Activated naive CD4-positive, alpha-beta T cell treated with anti-CD3 and anti-CD28 coated beads, Interleukin-2, amount 50 U/mL, for 24 hours (primary cell): ENCODE results near the gene ROR1.
"Not testable (repeated sequence)": the region's sequence is repeated elsewhere in the genome, so short reads cannot be mapped to it uniquely, and the experiment has no call there.

Source experiments
- H3K27ac Mint-ChIP-seq: one replicate; pipeline ENCODE4 v1.8.0; 2021; ENCODE audit warnings: mild to moderate bottlenecking, mixed read lengths
- H3K27me3 Mint-ChIP-seq: one replicate; pipeline ENCODE4 v1.8.0; 2021; ENCODE audit warnings: mixed read lengths
- H3K36me3 Mint-ChIP-seq: one replicate; pipeline ENCODE4 v1.8.0; 2021; ENCODE audit warnings: mixed read lengths
- H3K4me1 Mint-ChIP-seq: one replicate; pipeline ENCODE4 v1.8.0; 2021; ENCODE audit warnings: mixed read lengths
- H3K4me3 Mint-ChIP-seq: one replicate; pipeline ENCODE4 v1.8.0; 2021; ENCODE audit warnings: mild to moderate bottlenecking, mixed read lengths
- H3K9me3 Mint-ChIP-seq: one replicate; pipeline ENCODE4 v1.8.0; 2021; ENCODE audit warnings: mixed read lengths

Gene ROR1

GRCh38 chr1:63819795-63820194 lies 46.0 kb downstream of the ROR1 start:
- H3K4me3 Mint-ChIP-seq, result no peak overlapping the region
- H3K36me3 Mint-ChIP-seq, result no peaks in the 10 kb centered on the region
- H3K27ac Mint-ChIP-seq, result no peak overlapping the region
- H3K9me3 Mint-ChIP-seq, result peaks cover 5% of the 10 kb centered on the region
- peaks cover 9% of the 10 kb centered on the region for H3K27me3 Mint-ChIP-seq
- no peaks in the 10 kb centered on the region for H3K4me1 Mint-ChIP-seq

DNA sequence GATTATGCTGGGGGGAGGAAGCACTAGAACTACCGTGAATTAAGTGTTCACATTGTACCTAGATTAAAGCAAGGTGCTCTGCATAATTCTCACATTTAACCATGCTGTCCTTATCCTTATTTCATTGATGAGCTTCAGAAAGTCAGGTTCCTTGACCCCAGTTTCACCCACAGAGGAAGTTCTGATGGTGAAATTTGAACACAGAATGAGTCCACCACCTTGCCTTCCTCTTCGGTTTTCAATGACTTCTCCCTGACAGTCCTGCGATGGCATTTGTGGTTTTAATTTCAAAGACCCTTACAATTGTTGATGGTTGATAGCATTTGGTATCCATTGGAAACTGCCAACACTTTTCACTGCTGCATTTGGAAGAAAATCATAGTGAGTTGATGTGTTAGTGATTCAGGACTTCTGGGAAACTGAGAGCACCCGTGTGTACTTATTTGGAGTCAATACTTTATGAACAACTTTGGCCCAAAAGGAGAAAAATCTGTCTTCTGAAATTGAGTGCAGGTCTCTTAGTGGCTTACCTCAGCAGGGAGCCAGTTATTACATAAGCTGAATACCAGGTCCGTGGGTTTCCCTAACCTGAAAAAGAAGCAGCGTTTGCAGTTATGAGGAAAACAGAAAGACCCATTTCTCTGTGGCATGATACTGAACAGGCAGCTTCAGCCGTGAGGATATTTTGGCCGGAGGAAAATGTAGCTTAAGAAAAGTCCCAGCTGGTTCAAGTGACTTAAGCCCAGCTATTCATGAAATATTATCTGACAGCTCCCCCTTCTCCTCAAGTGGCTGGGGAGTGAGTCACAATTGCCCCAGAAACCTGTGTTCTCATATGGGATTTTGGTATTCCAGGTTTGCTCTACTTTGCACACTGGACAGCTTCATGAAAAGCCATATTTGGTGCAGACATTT lies 47.5 kb downstream of the ROR1 start:
- Mint-ChIP-seq H3K27me3 (peaks cover 8% of the 10 kb centered on the region), H3K27ac (no peak overlapping the region), H3K36me3 (peaks cover 2% of the 10 kb centered on the region), H3K9me3 (peaks cover 3% of the 10 kb centered on the region), H3K4me1 (no peaks in the 10 kb centered on the region), H3K4me3 (no peak overlapping the region)

- H3K4me3 Mint-ChIP-seq, result no peak overlapping the region
- no peaks in the 10 kb centered on the region for H3K9me3 Mint-ChIP-seq
- no peaks in the 10 kb centered on the region for H3K4me1 Mint-ChIP-seq
- peaks cover 2% of the 10 kb centered on the region for H3K36me3 Mint-ChIP-seq
- H3K27ac Mint-ChIP-seq, result no peak overlapping the region
- H3K27me3 Mint-ChIP-seq, result peaks cover 3% of the 10 kb centered on the region
Measured at GRCh38 chr1:63822540-63822939, 48.7 kb downstream of the ROR1 start.

DNA sequence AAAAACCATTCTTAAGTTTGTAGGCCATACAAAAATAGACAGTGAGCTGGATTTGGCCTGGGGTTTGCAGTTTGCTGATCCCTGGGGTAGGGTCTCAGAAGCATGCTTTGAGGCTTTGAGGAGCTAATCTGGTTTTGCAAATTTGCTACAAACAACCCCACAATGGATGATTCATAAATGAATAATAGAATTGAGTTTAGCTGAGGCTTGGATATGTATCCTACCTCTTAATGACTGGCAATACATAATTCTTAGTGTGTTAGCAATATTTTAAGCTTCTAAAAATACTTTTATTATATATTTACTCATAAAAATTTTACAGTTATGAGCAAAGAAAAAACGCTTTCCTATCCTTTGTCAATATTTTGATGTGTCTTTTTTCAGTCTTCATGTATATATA lies 50.6 kb downstream of the ROR1 start:
- no peaks in the 10 kb centered on the region for H3K4me1 Mint-ChIP-seq
- H3K27me3 Mint-ChIP-seq, result peaks cover 4% of the 10 kb centered on the region
- H3K27ac Mint-ChIP-seq, result no peak overlapping the region
- H3K9me3 Mint-ChIP-seq, result no peaks in the 10 kb centered on the region
- peaks cover 2% of the 10 kb centered on the region for H3K36me3 Mint-ChIP-seq
- H3K4me3 Mint-ChIP-seq, result no peak overlapping the region

- H3K27me3 Mint-ChIP-seq, result peaks cover 6% of the 10 kb centered on the region
- no peak overlapping the region for H3K27ac Mint-ChIP-seq
- no peaks in the 10 kb centered on the region for H3K4me1 Mint-ChIP-seq
- peaks cover 2% of the 10 kb centered on the region for H3K36me3 Mint-ChIP-seq
- no peak overlapping the region for H3K4me3 Mint-ChIP-seq
- H3K9me3 Mint-ChIP-seq, result no peaks in the 10 kb centered on the region
Measured at GRCh38 chr1:63825111-63825510, 51.3 kb downstream of the ROR1 start.

DNA sequence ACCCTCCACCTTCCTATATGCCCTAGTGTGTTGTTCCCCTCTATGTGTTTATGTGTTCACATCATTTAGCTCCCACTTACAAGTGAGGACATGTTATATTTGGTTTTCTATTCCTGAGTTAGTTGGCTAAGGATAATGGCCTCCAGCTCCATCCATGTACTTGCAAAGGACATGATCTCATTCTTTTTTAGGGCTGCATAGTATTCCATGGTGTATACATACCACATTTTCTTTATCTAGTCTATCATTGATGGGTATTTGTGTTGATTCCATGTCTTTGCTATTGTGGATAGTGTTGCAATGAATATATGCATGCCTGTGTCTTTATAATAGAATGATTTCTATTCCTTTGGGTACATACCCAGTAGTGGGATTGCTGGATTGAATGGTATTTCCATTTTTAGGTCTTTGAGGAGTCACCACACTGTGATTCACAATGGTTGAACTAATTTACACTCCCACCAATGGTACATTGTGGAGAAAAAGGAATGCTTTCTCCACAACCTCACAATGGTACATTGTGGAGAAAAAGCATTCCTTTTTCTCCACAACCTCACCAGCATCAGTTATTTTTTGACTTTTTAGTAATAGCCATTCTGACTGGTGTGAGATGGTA lies 52.5 kb downstream of the ROR1 start:
- H3K27ac Mint-ChIP-seq, H3K4me1 Mint-ChIP-seq, H3K27me3 Mint-ChIP-seq, H3K36me3 Mint-ChIP-seq, H3K9me3 Mint-ChIP-seq, H3K4me3 Mint-ChIP-seq: not testable (repeated sequence)

GRCh38 chr1:63827411-63828321 lies 53.8 kb downstream of the ROR1 start:
- Mint-ChIP-seq H3K27ac (no peak overlapping the region), H3K36me3 (peaks cover 2% of the 10 kb centered on the region), H3K4me1 (no peaks in the 10 kb centered on the region), H3K9me3 (no peaks in the 10 kb centered on the region), H3K4me3 (no peak overlapping the region), H3K27me3 (peaks cover 6% of the 10 kb centered on the region)

DNA sequence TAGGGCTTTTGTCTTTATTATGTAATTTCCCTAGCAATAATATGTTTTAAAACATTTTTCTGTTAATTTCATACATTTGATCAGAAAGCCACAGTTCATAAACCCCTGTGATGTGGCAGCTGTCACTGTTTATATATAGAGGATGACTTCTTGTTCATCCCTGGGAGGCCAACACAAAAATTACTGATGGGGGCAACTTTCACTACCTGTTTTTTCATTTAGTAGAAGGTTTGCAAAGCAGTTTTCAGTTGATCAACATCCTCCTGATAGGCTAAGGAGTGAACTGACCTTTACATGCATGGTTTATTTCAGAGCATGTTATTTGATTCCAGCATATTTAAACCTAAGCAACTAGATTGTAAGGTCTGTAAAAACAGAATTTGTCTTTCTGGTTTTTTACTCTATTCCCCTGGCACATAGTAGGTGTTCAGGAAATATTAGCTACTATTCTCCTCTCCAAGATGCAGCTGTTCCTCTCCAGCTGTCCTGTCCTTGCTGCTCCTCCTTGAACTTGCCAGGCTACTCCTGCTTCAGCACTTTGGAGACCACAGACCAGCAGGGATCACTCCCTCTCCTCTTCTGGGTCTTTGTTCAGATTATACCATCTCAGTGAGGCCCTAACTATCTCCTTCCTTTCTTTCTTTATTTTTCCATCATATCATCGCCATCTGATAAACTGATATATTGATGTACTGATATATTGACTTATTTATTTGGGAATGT lies 54.7 kb downstream of the ROR1 start:
- H3K27me3 Mint-ChIP-seq, result peaks cover 6% of the 10 kb centered on the region
- H3K4me3 Mint-ChIP-seq, result no peak overlapping the region
- no peak overlapping the region for H3K27ac Mint-ChIP-seq
- peaks cover 2% of the 10 kb centered on the region for H3K36me3 Mint-ChIP-seq
- no peaks in the 10 kb centered on the region for H3K4me1 Mint-ChIP-seq
- H3K9me3 Mint-ChIP-seq, result no peaks in the 10 kb centered on the region

DNA sequence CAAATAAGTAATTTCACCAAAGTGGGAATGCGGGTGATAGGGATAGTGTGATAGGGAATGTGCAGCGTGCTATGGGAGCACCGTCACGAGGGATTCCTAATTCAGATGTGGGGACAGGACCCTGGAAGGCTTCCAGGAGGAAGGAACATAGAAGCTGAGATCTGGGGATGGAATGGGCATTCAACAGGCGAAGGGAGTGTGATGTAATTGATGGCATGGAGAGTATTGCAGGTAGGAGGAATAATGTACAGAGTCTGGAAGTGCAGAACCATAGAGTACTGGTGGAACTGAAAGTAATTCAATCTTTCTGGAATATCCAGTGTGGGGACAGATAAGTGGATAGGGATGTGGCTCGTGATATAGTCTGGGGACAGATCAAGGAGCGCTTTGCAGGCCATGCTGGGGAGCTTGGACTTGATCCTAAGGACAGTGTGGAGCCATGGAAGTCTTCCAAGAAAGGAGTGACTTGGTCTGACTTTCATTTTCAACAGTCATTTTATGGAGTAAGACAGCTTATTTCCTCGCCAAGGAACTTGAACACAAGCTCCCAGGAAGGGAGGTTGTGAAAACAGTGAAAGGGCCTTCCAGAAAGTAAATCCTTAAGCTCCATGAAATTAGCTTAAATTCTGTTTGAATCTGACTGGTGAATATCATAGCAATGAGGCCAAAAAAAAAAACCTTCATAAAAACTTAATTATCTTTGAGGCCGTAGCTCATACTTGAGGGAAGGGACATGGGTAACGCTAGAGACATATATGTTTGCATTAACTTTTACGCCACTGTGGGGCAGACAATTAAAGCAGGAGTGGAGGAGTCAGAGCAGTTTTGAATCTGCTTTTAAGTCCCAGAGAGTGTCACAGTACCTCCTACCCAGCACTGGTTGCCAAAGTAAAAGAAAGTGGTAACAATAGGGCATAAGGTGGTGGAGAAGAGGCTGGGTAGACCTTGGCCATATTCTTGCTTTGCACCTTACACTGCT lies 55.8 kb downstream of the ROR1 start:
- Mint-ChIP-seq H3K4me3 (no peak overlapping the region), H3K27me3 (peaks cover 6% of the 10 kb centered on the region), H3K4me1 (no peaks in the 10 kb centered on the region), H3K27ac (no peak overlapping the region), H3K36me3 (peaks cover 2% of the 10 kb centered on the region), H3K9me3 (no peaks in the 10 kb centered on the region)

DNA sequence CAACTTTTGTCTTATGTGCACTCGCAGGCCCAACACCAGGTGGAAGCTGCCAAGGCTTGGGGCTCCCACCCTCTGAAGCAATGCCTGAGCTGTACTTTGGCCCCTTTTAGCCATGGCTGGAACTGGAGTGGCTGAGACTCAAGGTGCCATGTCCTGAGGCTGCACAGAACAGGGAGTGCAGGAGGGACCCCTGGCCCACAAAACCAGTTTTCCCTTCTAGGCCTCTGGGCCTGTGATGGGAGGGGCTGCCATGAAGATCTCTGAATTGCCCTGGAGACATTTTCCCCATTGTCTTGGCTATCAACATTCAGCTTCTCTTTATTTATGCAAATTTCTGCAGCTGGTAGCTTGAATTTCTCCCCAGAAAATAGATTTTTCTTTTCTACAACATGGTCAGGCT lies 57.6 kb downstream of the ROR1 start:
- H3K9me3 Mint-ChIP-seq, result no peaks in the 10 kb centered on the region
- H3K4me3 Mint-ChIP-seq, result no peak overlapping the region
- no peaks in the 10 kb centered on the region for H3K4me1 Mint-ChIP-seq
- peaks cover 5% of the 10 kb centered on the region for H3K27me3 Mint-ChIP-seq
- no peak overlapping the region for H3K27ac Mint-ChIP-seq
- H3K36me3 Mint-ChIP-seq, result no peaks in the 10 kb centered on the region

GRCh38 chr1:63833363-63834119 lies 59.7 kb downstream of the ROR1 start:
- H3K27me3 Mint-ChIP-seq, result peaks cover 6% of the 10 kb centered on the region
- H3K4me3 Mint-ChIP-seq, result no peak overlapping the region
- H3K36me3 Mint-ChIP-seq, result no peaks in the 10 kb centered on the region
- no peaks in the 10 kb centered on the region for H3K4me1 Mint-ChIP-seq
- H3K9me3 Mint-ChIP-seq, result no peaks in the 10 kb centered on the region
- no peak overlapping the region for H3K27ac Mint-ChIP-seq

- Mint-ChIP-seq H3K4me3 (no peak overlapping the region), H3K27me3 (peaks cover 3% of the 10 kb centered on the region), H3K27ac (no peak overlapping the region), H3K36me3 (no peaks in the 10 kb centered on the region), H3K4me1 (no peaks in the 10 kb centered on the region), H3K9me3 (no peaks in the 10 kb centered on the region)
Measured at GRCh38 chr1:63835128-63835527, 61.3 kb downstream of the ROR1 start.

- Mint-ChIP-seq H3K9me3 (no peaks in the 10 kb centered on the region), H3K4me3 (no peak overlapping the region), H3K4me1 (no peaks in the 10 kb centered on the region), H3K36me3 (no peaks in the 10 kb centered on the region), H3K27me3 (peaks cover 3% of the 10 kb centered on the region), H3K27ac (no peak overlapping the region)
Measured at GRCh38 chr1:63836374-63836773, 62.6 kb downstream of the ROR1 start.

DNA sequence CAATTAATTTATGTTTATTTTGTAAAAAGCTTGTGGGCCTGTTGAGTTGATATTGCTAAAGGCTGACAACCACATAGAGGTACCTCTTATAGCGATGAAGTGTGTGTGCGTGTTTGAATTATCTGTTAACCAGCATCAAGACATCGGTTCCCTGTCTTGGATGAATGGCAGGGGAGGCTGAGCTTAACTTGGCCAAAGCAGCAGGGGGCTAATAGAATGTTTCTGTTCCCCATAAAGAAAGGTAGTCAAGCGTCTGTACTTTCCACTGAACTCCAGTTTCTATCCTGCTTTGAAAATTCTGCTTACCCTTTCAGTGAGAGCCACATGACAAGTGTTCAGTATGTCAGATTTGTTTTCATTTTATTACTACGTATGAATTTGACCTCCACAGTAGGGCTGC lies 63.0 kb downstream of the ROR1 start:
- peaks cover 3% of the 10 kb centered on the region for H3K27me3 Mint-ChIP-seq
- no peak overlapping the region for H3K27ac Mint-ChIP-seq
- H3K36me3 Mint-ChIP-seq, result no peaks in the 10 kb centered on the region
- no peaks in the 10 kb centered on the region for H3K4me1 Mint-ChIP-seq
- no peak overlapping the region for H3K4me3 Mint-ChIP-seq
- H3K9me3 Mint-ChIP-seq, result no peaks in the 10 kb centered on the region
